ENCODE data around the gene AMBRA1. TPM values are rescaled to one million over a fixed set of nuclear protein-coding genes. Genes with fewer than 3 reads are reported as not detected.

AMBRA1 gene
- total and polyA plus RNA-seq, 2 of the 8 experiments (the other 6 are each of a cell fraction or from before 2014, with no cell fraction given): 14.2 to 37.4 TPM

DNA sequence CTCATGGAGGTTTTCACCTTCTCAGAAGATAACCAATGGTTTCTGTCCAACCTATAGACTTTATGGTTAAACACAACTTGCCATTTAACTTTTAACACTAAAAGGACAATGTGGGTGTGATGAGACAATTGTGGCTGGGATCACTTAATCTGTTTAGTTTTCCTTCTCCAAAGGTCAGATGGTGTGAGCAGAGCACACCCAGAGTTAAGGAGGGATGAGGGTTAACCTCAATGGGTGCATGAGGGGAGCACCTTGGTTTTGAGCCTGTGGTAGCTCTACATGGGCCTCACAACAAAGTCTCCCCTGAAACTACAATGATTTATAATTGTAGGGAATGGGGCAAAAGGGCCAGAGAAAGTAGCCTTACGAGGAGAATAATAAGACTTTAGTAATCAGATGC, 173.3 kb downstream of the AMBRA1 start (continued):
- TF ChIP-seq KDM4A (IDR thresholded peaks at IDR 0.05; ENCODE audit: low read depth, low read length, severe bottlenecking) (no peak), RXRA (IDR thresholded peaks at IDR 0.05; ENCODE audit: insufficient read depth, low read depth, low read length) (no peak), CHD2 (IDR thresholded peaks at IDR 0.05; ENCODE audit: low read length) (no peak)

Measured in H1 (cell line).